Measurements from ENCODE around the gene CREBBP.

CREBBP gene

DNA sequence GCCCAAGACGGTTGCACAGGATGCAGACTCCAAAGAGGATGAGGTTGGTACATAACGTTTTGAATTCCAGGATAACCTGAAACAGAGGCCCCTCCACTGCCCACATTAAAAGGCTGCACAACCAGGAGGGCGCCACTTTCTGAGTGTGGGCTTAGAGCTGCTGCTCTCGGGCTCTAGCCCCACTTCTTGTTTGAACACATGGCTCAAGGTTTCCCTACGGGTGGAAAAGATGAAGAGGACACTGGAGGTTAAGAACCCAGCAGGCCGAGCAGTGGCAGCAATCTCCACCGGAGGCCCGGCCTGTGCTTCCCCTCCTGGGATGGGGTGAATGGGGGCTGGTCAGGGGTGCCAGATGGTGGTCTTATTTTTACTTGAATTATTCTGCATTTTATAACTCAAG lies 155.2 kb downstream of the CREBBP start:
- Histone ChIP-seq H3K27ac (no peak overlapping the region), H3K9ac (no peak overlapping the region), H2AFZ (ENCODE audit: low read depth) (no peak overlapping the region), H3K36me3 (ENCODE audit: insufficient read depth) (peaks cover 8% of the 10 kb centered on the region; the same call in 1 of the 2 replicates), H3K4me2 (no peak overlapping the region), H3K4me1 (ENCODE audit: low read depth, poor library complexity, severe bottlenecking) (no peaks in the 10 kb centered on the region), H3K79me2 (ENCODE audit: insufficient read depth, low read depth) (no peaks in the 10 kb centered on the region), H3K4me3 (IDR thresholded peaks at IDR 0.05; ENCODE audit: insufficient read depth, low read depth, low read length) (no peak overlapping the region), H4K20me1 (ENCODE audit: insufficient read depth) (no peaks in the 10 kb centered on the region; the same call in 1 of the 2 replicates), H3K27me3 (ENCODE audit: insufficient read depth, low read depth) (no peaks in the 10 kb centered on the region)
- TF ChIP-seq, protein P1, sequence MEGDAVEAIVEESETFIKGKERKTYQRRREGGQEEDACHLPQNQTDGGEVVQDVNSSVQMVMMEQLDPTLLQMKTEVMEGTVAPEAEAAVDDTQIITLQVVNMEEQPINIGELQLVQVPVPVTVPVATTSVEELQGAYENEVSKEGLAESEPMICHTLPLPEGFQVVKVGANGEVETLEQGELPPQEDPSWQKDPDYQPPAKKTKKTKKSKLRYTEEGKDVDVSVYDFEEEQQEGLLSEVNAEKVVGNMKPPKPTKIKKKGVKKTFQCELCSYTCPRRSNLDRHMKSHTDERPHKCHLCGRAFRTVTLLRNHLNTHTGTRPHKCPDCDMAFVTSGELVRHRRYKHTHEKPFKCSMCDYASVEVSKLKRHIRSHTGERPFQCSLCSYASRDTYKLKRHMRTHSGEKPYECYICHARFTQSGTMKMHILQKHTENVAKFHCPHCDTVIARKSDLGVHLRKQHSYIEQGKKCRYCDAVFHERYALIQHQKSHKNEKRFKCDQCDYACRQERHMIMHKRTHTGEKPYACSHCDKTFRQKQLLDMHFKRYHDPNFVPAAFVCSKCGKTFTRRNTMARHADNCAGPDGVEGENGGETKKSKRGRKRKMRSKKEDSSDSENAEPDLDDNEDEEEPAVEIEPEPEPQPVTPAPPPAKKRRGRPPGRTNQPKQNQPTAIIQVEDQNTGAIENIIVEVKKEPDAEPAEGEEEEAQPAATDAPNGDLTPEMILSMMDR (conservative IDR thresholded peaks at IDR 0.05; ENCODE audit: low read depth, low read length) = no peak

DNA sequence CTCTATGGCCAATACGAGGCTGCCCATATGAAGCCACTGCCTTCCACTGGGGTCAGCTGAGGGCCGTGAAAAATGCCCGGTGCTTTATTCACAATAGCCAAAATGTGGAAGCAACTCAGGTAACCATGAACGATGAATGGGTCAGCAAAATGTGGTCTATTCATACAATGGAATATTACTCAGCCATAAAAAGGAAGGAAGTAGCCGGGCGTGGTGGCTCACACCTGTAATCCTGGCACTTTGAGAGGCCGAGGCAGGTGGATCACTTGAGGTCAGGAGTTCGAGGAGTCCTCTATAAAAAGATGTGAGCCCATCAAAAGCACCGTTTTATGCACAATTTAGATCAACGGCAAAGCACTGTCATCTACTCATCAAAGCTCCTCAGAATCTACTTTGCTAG lies 158.0 kb downstream of the CREBBP start:
- no peak overlapping the region for H3K4me2 ChIP-seq
- H3K4me3 ChIP-seq (IDR thresholded peaks at IDR 0.05; ENCODE audit: insufficient read depth, low read depth, low read length) = no peak overlapping the region
- TF ChIP-seq, protein P1 (conservative IDR thresholded peaks at IDR 0.05; ENCODE audit: low read depth, low read length) = no peak
- H4K20me1 ChIP-seq (ENCODE audit: insufficient read depth) = no peaks in the 10 kb centered on the region; the same call in 1 of the 2 replicates
- peaks cover 9% of the 10 kb centered on the region for H3K4me1 ChIP-seq (ENCODE audit: low read depth, poor library complexity, severe bottlenecking)
- no peak overlapping the region for H3K27ac ChIP-seq
- no peaks in the 10 kb centered on the region for H3K36me3 ChIP-seq (ENCODE audit: insufficient read depth)
- H3K27me3 ChIP-seq (ENCODE audit: insufficient read depth, low read depth) = no peaks in the 10 kb centered on the region
- H2AFZ ChIP-seq (ENCODE audit: low read depth) = no peak overlapping the region
- H3K9ac ChIP-seq = no peak overlapping the region
- no peaks in the 10 kb centered on the region for H3K79me2 ChIP-seq (ENCODE audit: insufficient read depth, low read depth)

DNA sequence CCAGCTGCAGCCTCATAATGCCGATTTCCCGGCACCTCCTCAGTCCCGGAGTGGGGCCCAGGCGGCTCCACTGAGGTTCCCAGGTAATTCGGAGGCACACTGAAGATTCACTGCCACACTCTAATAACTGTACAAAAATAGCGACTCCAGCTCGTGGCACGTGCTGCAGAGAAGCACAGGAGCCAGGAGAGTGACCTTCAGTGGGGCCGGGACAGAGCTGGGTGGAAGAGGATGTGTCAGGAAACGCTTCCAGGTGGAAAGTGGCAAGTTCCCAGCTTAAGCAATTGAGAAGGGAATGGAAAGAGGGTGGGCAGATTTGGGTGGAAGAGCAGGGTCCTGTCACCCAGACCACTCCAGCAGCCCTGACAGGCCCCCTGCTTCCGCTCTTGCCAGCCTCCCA lies 160.1 kb downstream of the CREBBP start:
- H3K4me1 ChIP-seq (ENCODE audit: low read depth, poor library complexity, severe bottlenecking) = peaks cover 21% of the 10 kb centered on the region
- no peaks in the 10 kb centered on the region for H3K36me3 ChIP-seq (ENCODE audit: insufficient read depth)
- H3K4me3 ChIP-seq (IDR thresholded peaks at IDR 0.05; ENCODE audit: insufficient read depth, low read depth, low read length) = no peak overlapping the region
- H3K9ac ChIP-seq = no peak overlapping the region
- no peaks in the 10 kb centered on the region for H3K27me3 ChIP-seq (ENCODE audit: insufficient read depth, low read depth)
- no peak overlapping the region for H3K27ac ChIP-seq
- no peak overlapping the region for H2AFZ ChIP-seq (ENCODE audit: low read depth)
- peaks cover 19% of the 10 kb centered on the region for H3K79me2 ChIP-seq (ENCODE audit: insufficient read depth, low read depth)
- H4K20me1 ChIP-seq (ENCODE audit: insufficient read depth) = no peaks in the 10 kb centered on the region; the same call in 1 of the 2 replicates
- no peak overlapping the region for H3K4me2 ChIP-seq
- TF ChIP-seq, protein P1 (conservative IDR thresholded peaks at IDR 0.05; ENCODE audit: low read depth, low read length) = no peak

DNA sequence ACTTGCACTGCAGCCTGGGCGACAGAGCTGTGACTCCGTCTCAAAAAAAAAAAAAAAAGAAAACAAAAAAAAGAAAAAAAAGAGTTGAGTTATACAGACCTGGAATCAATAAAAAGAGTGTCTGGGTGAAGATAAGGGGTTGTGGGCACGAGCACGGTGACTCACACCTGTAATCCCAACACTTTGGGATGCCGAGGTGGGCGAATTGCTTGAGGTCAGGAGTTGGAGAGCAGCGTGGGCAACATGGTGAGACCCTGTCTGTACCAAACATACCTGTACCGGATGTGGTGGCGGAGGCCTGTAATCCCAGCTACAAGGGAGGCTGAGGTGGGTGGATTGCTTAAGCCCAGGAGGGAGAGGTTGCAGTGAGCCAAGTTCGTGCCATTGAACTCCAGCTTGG lies 161.9 kb downstream of the CREBBP start:
- H4K20me1 ChIP-seq (ENCODE audit: insufficient read depth) = no peaks in the 10 kb centered on the region
- H3K4me3 ChIP-seq (IDR thresholded peaks at IDR 0.05; ENCODE audit: insufficient read depth, low read depth, low read length) = no peak overlapping the region
- TF ChIP-seq, protein P1 (conservative IDR thresholded peaks at IDR 0.05; ENCODE audit: low read depth, low read length) = no peak
- no peak overlapping the region for H2AFZ ChIP-seq (ENCODE audit: low read depth)
- H3K27me3 ChIP-seq (ENCODE audit: insufficient read depth, low read depth) = no peaks in the 10 kb centered on the region
- no peak overlapping the region for H3K27ac ChIP-seq
- H3K9ac ChIP-seq = no peak overlapping the region
- H3K79me2 ChIP-seq (ENCODE audit: insufficient read depth, low read depth) = peaks cover 36% of the 10 kb centered on the region
- H3K4me1 ChIP-seq (ENCODE audit: low read depth, poor library complexity, severe bottlenecking) = peaks cover 34% of the 10 kb centered on the region
- H3K4me2 ChIP-seq = no peak overlapping the region
- H3K36me3 ChIP-seq (ENCODE audit: insufficient read depth) = no peaks in the 10 kb centered on the region
